ENCODE results near the gene PTRHD1.

- TF ChIP-seq, protein P1, sequence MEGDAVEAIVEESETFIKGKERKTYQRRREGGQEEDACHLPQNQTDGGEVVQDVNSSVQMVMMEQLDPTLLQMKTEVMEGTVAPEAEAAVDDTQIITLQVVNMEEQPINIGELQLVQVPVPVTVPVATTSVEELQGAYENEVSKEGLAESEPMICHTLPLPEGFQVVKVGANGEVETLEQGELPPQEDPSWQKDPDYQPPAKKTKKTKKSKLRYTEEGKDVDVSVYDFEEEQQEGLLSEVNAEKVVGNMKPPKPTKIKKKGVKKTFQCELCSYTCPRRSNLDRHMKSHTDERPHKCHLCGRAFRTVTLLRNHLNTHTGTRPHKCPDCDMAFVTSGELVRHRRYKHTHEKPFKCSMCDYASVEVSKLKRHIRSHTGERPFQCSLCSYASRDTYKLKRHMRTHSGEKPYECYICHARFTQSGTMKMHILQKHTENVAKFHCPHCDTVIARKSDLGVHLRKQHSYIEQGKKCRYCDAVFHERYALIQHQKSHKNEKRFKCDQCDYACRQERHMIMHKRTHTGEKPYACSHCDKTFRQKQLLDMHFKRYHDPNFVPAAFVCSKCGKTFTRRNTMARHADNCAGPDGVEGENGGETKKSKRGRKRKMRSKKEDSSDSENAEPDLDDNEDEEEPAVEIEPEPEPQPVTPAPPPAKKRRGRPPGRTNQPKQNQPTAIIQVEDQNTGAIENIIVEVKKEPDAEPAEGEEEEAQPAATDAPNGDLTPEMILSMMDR (conservative IDR thresholded peaks at IDR 0.05) = no peak
- TF ChIP-seq EZH2 (IDR thresholded peaks at IDR 0.05; ENCODE audit: low read depth) = no peak
Observed at GRCh38 chr2:24806661-24807036, 13.5 kb upstream of the PTRHD1 start.
